ENCODE results near the gene RUBCN. TPM values are rescaled to one million over a fixed set of nuclear protein-coding genes. Genes with fewer than 3 reads are reported as not detected.
"Not testable (repeated sequence)": the region's sequence is repeated elsewhere in the genome, so short reads cannot be mapped to it uniquely, and the experiment has no call there.

The RUBCN gene
- total RNA-seq, 1 donor from 2014 or later, result 3.7 TPM

DNA sequence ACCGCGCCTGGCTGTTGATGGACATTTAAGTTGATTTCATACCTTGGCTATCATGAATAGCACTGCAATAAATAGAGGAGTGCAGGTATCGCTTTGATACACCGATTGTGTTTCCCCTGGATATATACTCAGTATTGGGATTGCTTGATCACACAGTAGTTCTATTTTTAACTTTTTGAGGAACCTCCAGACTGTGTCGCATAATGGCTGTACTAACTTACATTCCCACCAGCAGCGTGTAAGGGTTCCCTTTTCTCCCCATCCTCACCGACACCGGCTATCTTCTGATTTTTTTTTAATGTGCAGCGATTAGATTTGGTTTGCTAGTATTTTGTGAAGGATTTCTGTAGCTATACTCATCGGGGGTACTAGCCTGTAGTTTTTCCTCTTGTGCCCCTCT is 16.0 kb downstream of the RUBCN start:
- H3K9ac ChIP-seq (ENCODE audit: low read depth in 1 of 3, low read length in 3 of 3), result no peak overlapping the region
- H3K27me3 ChIP-seq (ENCODE audit: control insufficient read depth in 3 of 3, insufficient read depth in 3 of 3, low read length in 3 of 3), result no peaks in the 10 kb centered on the region
- H3K9me3 ChIP-seq (ENCODE audit: control insufficient read depth in 3 of 3, low read length in 3 of 3), result no peaks in the 10 kb centered on the region
- H3K4me3 ChIP-seq (ENCODE audit: low read length in 3 of 3), result no peak overlapping the region
- peaks cover 0 to 8% (median 0%) of the 10 kb centered on the region in 3 donors for H3K36me3 ChIP-seq (ENCODE audit: control insufficient read depth in 3 of 3, insufficient read depth in 3 of 3, low read length in 3 of 3)
- H3K4me1 ChIP-seq (ENCODE audit: control insufficient read depth in 3 of 3, insufficient read depth in 3 of 3, low read length in 3 of 3), result peaks cover 0 to 11% (median 7%) of the 10 kb centered on the region in 3 donors
- no peak overlapping the region for H3K27ac ChIP-seq (ENCODE audit: low read depth, low read length)

DNA sequence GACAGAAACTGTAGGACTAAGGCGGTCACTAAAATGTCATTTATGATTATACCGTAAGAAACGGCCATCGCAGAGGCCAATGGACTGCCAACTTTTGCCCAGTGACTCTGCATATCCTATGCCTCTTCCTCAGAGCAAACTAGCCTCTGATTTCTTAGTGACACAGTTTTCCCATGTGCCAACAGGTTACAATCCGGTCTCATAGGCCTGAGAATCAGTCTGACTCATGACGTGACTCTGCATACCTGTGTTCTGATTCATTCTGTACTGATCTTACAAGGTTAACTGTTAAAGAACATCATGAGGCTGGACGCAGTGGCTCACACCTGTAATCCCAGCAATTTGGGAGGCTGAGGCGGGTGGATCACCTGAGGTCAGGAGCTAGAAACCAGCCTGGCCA is 17.8 kb downstream of the RUBCN start:
- Histone ChIP-seq H3K4me3 (ENCODE audit: low read length in 3 of 3) (no peak overlapping the region), H3K27ac (ENCODE audit: low read depth, low read length) (no peak overlapping the region), H3K9ac (ENCODE audit: low read depth in 1 of 3, low read length in 3 of 3) (no peak overlapping the region), H3K36me3 (ENCODE audit: control insufficient read depth in 3 of 3, insufficient read depth in 3 of 3, low read length in 3 of 3) (peaks cover 0 to 8% (median 0%) of the 10 kb centered on the region in 3 donors), H3K27me3 (ENCODE audit: control insufficient read depth in 3 of 3, insufficient read depth in 3 of 3, low read length in 3 of 3) (no peaks in the 10 kb centered on the region), H3K4me1 (ENCODE audit: control insufficient read depth in 3 of 3, insufficient read depth in 3 of 3, low read length in 3 of 3) (peaks cover 0 to 19% (median 9%) of the 10 kb centered on the region in 3 donors), H3K9me3 (ENCODE audit: control insufficient read depth in 3 of 3, low read length in 3 of 3) (no peaks in the 10 kb centered on the region)

DNA sequence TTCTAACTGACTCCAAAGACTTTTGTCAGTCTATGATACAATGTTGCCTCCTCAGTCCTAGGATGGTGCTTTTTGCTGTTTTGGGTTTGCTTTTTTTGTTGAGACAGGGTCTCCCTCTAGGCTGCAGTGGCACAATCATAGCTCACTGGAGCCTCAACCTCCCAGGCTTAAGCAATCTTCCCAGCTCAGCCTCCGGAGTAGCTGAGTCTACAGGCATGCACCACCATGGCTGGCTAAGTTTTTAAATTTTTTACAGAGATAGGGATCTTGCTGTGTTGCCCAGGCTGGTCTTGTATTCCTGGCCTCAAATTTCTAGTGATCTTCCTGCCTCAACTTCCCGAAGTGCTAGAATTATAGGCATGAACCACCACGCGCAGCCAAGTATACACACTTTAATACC is 22.5 kb downstream of the RUBCN start:
- H3K4me1 ChIP-seq (ENCODE audit: control insufficient read depth in 3 of 3, insufficient read depth in 3 of 3, low read length in 3 of 3), result peaks cover 16 to 23% (median 20%) of the 10 kb centered on the region in 3 donors
- peak overlapping the region; percentile 97 for H3K27ac ChIP-seq (ENCODE audit: low read depth, low read length)
- no peaks in the 10 kb centered on the region for H3K27me3 ChIP-seq (ENCODE audit: control insufficient read depth in 3 of 3, insufficient read depth in 3 of 3, low read length in 3 of 3)
- H3K9ac ChIP-seq (ENCODE audit: low read depth in 1 of 3, low read length in 3 of 3), result peak overlapping the region in 2 of 3 donors; percentile 79 to 98
- peaks cover 0 to 7% (median 0%) of the 10 kb centered on the region in 3 donors for H3K36me3 ChIP-seq (ENCODE audit: control insufficient read depth in 3 of 3, insufficient read depth in 3 of 3, low read length in 3 of 3)
- H3K4me3 ChIP-seq (ENCODE audit: low read length in 3 of 3), result no peak overlapping the region
- H3K9me3 ChIP-seq (ENCODE audit: control insufficient read depth in 3 of 3, low read length in 3 of 3), result no peaks in the 10 kb centered on the region

DNA sequence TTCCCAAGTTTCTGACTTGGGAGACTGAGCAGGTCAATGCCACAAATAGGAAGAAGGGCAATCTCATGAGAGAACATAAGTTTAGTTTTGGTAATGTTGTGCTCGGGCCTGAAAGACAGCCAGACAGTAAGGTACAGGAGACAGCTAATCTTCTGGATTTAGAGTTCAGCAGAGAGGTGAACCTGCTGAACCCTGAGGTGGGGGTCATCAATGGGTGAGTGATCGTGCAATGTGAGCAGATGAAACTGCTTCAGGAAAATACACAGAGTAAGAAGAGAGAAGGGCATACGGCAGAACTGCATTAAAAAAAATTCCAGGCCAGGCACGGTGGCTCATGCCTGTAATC is 23.3 kb downstream of the RUBCN start:
- peaks cover 0 to 7% (median 0%) of the 10 kb centered on the region in 3 donors for H3K36me3 ChIP-seq (ENCODE audit: control insufficient read depth in 3 of 3, insufficient read depth in 3 of 3, low read length in 3 of 3)
- H3K4me3 ChIP-seq (ENCODE audit: low read length in 3 of 3), result peak overlapping the region; percentile 54 to 60 (median 57)
- H3K27me3 ChIP-seq (ENCODE audit: control insufficient read depth in 3 of 3, insufficient read depth in 3 of 3, low read length in 3 of 3), result no peaks in the 10 kb centered on the region
- H3K9ac ChIP-seq (ENCODE audit: low read depth in 1 of 3, low read length in 3 of 3), result peak overlapping the region; percentile 55 to 98 (median 79)
- H3K4me1 ChIP-seq (ENCODE audit: control insufficient read depth in 3 of 3, insufficient read depth in 3 of 3, low read length in 3 of 3), result peaks cover 16 to 18% (median 17%) of the 10 kb centered on the region in 3 donors
- H3K27ac ChIP-seq (ENCODE audit: low read depth, low read length), result peak overlapping the region; percentile 97
- no peaks in the 10 kb centered on the region for H3K9me3 ChIP-seq (ENCODE audit: control insufficient read depth in 3 of 3, low read length in 3 of 3)

DNA sequence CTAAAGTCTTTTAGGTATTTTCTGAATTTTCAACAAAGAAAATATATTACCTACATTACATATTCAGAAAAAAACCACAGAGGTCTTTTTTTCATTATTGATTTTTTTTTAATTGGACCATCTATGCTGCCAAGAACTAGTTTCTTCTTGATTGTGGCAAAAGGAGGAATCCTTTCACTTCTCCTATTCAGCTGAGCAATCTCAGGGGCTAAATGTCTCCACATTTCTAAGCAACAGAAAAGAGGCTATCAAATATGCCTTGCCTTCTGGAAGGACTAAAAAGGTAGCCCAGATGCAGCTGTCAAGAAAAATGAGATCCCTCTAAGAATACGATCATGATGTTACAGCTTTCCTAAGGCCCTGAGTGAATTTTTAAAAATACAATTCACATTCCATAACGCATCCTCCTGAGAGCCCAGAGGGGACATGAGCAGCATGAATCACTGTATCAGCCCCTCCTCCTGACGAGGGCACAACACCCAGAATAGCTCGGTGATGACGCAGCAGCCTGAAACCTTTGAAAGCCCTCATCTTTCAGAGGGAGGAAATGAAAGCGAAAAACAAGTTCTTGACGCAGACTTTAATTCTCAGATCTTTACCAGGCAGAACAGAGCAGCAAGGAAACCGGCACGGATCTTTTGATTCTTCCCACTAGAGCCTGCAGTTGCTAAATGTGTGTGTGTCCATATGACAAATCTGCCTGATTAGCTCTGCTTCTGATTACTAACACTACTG is 24.6 kb downstream of the RUBCN start:
- Histone ChIP-seq H3K9ac (ENCODE audit: low read depth in 1 of 3, low read length in 3 of 3) (peak overlapping the region; percentile 77 to 98 (median 77)), H3K36me3 (ENCODE audit: control insufficient read depth in 3 of 3, insufficient read depth in 3 of 3, low read length in 3 of 3) (peaks cover 0 to 2% (median 0%) of the 10 kb centered on the region in 3 donors), H3K9me3 (ENCODE audit: control insufficient read depth in 3 of 3, low read length in 3 of 3) (no peaks in the 10 kb centered on the region), H3K27ac (ENCODE audit: low read depth, low read length) (peak overlapping the region; percentile 97), H3K27me3 (ENCODE audit: control insufficient read depth in 3 of 3, insufficient read depth in 3 of 3, low read length in 3 of 3) (no peaks in the 10 kb centered on the region), H3K4me1 (ENCODE audit: control insufficient read depth in 3 of 3, insufficient read depth in 3 of 3, low read length in 3 of 3) (peaks cover 16 to 18% (median 17%) of the 10 kb centered on the region in 3 donors), H3K4me3 (ENCODE audit: low read length in 3 of 3) (peak overlapping the region; percentile 52 to 76 (median 60))

DNA sequence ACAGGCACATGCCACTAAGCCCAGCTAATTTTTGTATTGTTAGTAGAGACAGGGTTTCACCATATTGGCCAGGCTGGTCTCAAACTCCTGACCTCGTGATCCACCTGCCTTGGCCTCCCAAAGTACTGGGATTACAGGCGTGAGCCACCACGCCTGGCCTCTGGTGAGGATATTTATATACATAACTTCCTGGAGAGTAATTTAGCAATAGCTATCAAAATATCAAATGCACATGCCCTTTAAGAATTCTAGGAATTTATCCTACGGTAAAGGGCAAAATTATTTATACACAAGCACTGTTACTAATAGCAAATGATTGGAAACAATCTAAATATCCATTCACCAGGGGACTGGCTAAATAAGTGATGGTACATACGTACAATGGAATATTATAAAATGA is 25.7 kb downstream of the RUBCN start:
- not testable (repeated sequence) for H3K9ac ChIP-seq (ENCODE audit: low read depth in 1 of 3, low read length in 3 of 3); H3K9me3 ChIP-seq (ENCODE audit: control insufficient read depth in 3 of 3, low read length in 3 of 3); H3K27me3 ChIP-seq (ENCODE audit: control insufficient read depth in 3 of 3, insufficient read depth in 3 of 3, low read length in 3 of 3); H3K4me3 ChIP-seq (ENCODE audit: low read length in 3 of 3); H3K36me3 ChIP-seq (ENCODE audit: control insufficient read depth in 3 of 3, insufficient read depth in 3 of 3, low read length in 3 of 3)
- H3K27ac ChIP-seq (ENCODE audit: low read depth, low read length), result peak overlapping the region; percentile 97
- H3K4me1 ChIP-seq (ENCODE audit: control insufficient read depth in 3 of 3, insufficient read depth in 3 of 3, low read length in 3 of 3), result peaks cover 16 to 18% (median 17%) of the 10 kb centered on the region in 3 donors

DNA sequence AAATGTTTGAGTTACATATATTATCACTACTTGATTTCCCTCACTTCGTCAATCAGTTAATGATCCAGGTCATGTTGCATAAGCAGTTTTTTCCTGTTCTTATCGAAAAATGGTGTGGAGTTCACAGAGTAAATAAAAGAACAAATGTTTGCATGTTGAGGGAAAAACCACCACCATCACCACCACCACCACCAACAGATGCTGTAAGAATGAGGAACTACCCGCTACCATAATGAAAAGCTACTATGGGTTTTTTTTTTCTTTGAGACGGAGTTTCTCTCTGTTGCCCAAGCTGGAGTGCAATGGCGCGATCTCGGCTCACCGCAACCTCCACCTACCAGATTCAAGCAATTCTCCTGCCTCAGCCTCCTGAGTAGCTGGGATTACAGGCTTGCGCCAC is 27.6 kb downstream of the RUBCN start:
- Histone ChIP-seq H3K4me3 (ENCODE audit: low read length in 3 of 3) (no peak overlapping the region), H3K9me3 (ENCODE audit: control insufficient read depth in 3 of 3, low read length in 3 of 3) (no peaks in the 10 kb centered on the region), H3K4me1 (ENCODE audit: control insufficient read depth in 3 of 3, insufficient read depth in 3 of 3, low read length in 3 of 3) (peaks cover 13 to 17% (median 16%) of the 10 kb centered on the region in 3 donors), H3K36me3 (ENCODE audit: control insufficient read depth in 3 of 3, insufficient read depth in 3 of 3, low read length in 3 of 3) (peaks cover 9 to 11% (median 10%) of the 10 kb centered on the region in 3 donors), H3K9ac (ENCODE audit: low read depth in 1 of 3, low read length in 3 of 3) (no peak overlapping the region), H3K27me3 (ENCODE audit: control insufficient read depth in 3 of 3, insufficient read depth in 3 of 3, low read length in 3 of 3) (no peaks in the 10 kb centered on the region), H3K27ac (ENCODE audit: low read depth, low read length) (no peak overlapping the region)

DNA sequence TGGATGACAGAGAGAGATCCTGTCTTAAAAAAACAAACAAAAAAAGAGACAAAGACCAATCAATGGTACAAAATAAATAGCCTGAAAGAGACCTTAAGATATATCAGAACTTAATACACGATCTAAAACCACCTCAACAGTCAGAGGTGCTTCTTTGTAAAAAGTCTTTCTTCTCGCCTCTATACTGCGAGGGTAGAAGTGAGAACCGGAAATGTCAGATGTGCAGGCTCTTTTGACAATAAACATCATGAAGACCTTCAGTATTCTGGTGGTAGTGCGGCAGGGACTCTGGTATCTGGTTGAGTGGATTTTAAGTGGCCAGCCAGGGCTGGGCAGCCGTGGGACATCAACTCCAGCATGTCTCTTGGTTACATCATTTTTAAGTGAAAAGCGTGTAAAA is 30.0 kb downstream of the RUBCN start:
- no peaks in the 10 kb centered on the region for H3K27me3 ChIP-seq (ENCODE audit: control insufficient read depth in 3 of 3, insufficient read depth in 3 of 3, low read length in 3 of 3)
- no peak overlapping the region for H3K27ac ChIP-seq (ENCODE audit: low read depth, low read length)
- no peak overlapping the region for H3K4me3 ChIP-seq (ENCODE audit: low read length in 3 of 3)
- H3K9ac ChIP-seq (ENCODE audit: low read depth in 1 of 3, low read length in 3 of 3), result no peak overlapping the region
- H3K9me3 ChIP-seq (ENCODE audit: control insufficient read depth in 3 of 3, low read length in 3 of 3), result no peaks in the 10 kb centered on the region
- peaks cover 22 to 26% (median 24%) of the 10 kb centered on the region in 3 donors for H3K36me3 ChIP-seq (ENCODE audit: control insufficient read depth in 3 of 3, insufficient read depth in 3 of 3, low read length in 3 of 3)
- no peaks in the 10 kb centered on the region for H3K4me1 ChIP-seq (ENCODE audit: control insufficient read depth in 3 of 3, insufficient read depth in 3 of 3, low read length in 3 of 3)

DNA sequence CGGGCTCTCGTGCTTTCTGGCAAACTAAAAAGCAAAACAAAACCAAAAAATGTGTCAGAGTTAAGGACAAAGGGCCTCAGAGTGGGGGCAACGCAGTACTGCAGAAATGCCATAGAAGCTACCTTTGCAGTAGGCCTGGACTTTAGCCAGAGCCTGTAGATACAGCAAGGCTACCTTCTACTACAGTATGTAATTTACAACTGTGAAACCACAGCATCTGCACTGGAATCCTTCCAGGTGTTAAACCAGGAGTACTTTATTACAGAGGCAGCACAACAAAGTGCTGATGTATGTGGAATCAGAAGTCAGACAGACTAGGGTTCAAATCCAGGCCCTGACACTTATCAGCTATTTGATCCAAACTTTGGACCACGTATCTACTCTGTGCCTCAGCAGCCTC is 34.9 kb downstream of the RUBCN start:
- Histone ChIP-seq H3K9me3 (ENCODE audit: control insufficient read depth in 3 of 3, low read length in 3 of 3) (no peaks in the 10 kb centered on the region), H3K9ac (ENCODE audit: low read depth in 1 of 3, low read length in 3 of 3) (no peak overlapping the region), H3K27ac (ENCODE audit: low read depth, low read length) (no peak overlapping the region), H3K4me1 (ENCODE audit: control insufficient read depth in 3 of 3, insufficient read depth in 3 of 3, low read length in 3 of 3) (no peaks in the 10 kb centered on the region), H3K27me3 (ENCODE audit: control insufficient read depth in 3 of 3, insufficient read depth in 3 of 3, low read length in 3 of 3) (no peaks in the 10 kb centered on the region), H3K36me3 (ENCODE audit: control insufficient read depth in 3 of 3, insufficient read depth in 3 of 3, low read length in 3 of 3) (peaks cover 54 to 61% (median 59%) of the 10 kb centered on the region in 3 donors), H3K4me3 (ENCODE audit: low read length in 3 of 3) (no peak overlapping the region)

DNA sequence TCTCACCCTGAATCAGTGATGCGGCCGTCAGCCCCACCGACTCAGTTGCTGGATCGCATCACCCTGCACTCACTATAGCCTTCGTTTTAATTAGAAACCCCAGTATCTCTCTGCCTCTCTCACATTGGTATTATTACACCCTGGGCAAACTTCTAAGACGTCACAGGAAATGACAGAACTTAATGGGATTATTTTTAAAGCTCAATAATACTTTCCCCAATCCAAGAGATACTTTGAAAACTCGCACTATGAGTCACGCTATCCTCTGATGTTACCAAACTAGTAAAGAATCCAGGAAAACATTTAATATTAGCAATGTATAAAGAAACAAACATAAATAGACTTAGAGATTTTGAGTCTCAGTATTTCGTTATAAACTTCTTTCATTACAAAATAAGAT is 36.6 kb downstream of the RUBCN start:
- Histone ChIP-seq H3K9ac (ENCODE audit: low read depth in 1 of 3, low read length in 3 of 3) (no peak overlapping the region), H3K36me3 (ENCODE audit: control insufficient read depth in 3 of 3, insufficient read depth in 3 of 3, low read length in 3 of 3) (peaks cover 60 to 73% (median 72%) of the 10 kb centered on the region in 3 donors)

More for the DNA sequence above, 36.6 kb downstream of the RUBCN start:
- Histone ChIP-seq H3K27ac (ENCODE audit: low read depth, low read length) (no peak overlapping the region), H3K9me3 (ENCODE audit: control insufficient read depth in 3 of 3, low read length in 3 of 3) (no peaks in the 10 kb centered on the region), H3K27me3 (ENCODE audit: control insufficient read depth in 3 of 3, insufficient read depth in 3 of 3, low read length in 3 of 3) (no peaks in the 10 kb centered on the region), H3K4me3 (ENCODE audit: low read length in 3 of 3) (no peak overlapping the region), H3K4me1 (ENCODE audit: control insufficient read depth in 3 of 3, insufficient read depth in 3 of 3, low read length in 3 of 3) (no peaks in the 10 kb centered on the region)

Measured in skeletal muscle tissue (tissue), 4 donors.